Testis (tissue), 2 donors: ENCODE measurements around the gene BRK1.
"Not testable (repeated sequence)": the region's sequence is repeated elsewhere in the genome, so short reads cannot be mapped to it uniquely, and the experiment has no call there.

ENCODE experiments used
- POLR2A ChIP-seq: fragments of 450-650 bp; IDR thresholded peaks from one replicate; pipeline ENCODE4 v1.6.1; 2017; ENCODE audit warnings: antibody characterized with exemption, mild to moderate bottlenecking, moderate library complexity
- TF ChIP-seq, protein P1 (sequence below), 3 experiments: fragments of 450-650 bp in 2 of 3; fragments of 200-600 bp in 1 of 3; sonication (generic) in 1 of 3; IDR thresholded peaks; one replicate each; pipeline ENCODE4 v1.5.1; 2016 to 2019; ENCODE audit warnings: antibody characterized with exemption in 3 of 3, mild to moderate bottlenecking in 2 of 3, moderate library complexity in 1 of 3

DNA sequence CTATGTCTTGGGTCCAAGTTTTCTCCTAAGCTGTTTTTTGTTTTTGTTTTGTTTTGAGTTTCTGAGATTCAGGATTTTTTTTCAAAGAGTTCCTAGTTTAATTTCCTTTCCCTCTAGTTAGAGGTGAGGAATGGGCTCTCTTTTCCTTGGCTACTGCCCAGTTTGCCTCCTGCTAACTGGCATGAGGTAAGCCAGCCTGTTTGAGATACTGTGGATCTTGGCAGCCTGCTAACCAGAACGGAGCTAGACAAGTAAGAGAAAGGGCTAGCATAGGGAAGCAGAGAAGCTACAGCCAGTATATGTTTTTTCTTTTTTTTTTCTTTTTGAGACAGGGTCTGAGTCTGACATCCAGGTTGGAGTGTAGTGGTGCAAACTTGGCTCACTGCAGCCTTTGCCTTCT lies 24.7 kb upstream of the BRK1 start:
- TF ChIP-seq, protein P1, sequence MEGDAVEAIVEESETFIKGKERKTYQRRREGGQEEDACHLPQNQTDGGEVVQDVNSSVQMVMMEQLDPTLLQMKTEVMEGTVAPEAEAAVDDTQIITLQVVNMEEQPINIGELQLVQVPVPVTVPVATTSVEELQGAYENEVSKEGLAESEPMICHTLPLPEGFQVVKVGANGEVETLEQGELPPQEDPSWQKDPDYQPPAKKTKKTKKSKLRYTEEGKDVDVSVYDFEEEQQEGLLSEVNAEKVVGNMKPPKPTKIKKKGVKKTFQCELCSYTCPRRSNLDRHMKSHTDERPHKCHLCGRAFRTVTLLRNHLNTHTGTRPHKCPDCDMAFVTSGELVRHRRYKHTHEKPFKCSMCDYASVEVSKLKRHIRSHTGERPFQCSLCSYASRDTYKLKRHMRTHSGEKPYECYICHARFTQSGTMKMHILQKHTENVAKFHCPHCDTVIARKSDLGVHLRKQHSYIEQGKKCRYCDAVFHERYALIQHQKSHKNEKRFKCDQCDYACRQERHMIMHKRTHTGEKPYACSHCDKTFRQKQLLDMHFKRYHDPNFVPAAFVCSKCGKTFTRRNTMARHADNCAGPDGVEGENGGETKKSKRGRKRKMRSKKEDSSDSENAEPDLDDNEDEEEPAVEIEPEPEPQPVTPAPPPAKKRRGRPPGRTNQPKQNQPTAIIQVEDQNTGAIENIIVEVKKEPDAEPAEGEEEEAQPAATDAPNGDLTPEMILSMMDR (IDR thresholded peaks at IDR 0.05), result not testable (repeated sequence)
- TF ChIP-seq POLR2A, result not testable (repeated sequence)
